ENCODE data around the gene WASL.

GRCh38 chr7:123763191-123763661 is 14.4 kb upstream of the WASL start:
- TF ChIP-seq CTCF (IDR thresholded peaks at IDR 0.05) (no peak), POLR2A (IDR thresholded peaks at IDR 0.05) (no peak)

Data from uterus (tissue), 2 donors.